HG02970 (cell line): ENCODE measurements around the gene SYT2.
"Not testable (repeated sequence)": the region's sequence is repeated elsewhere in the genome, so short reads cannot be mapped to it uniquely, and the experiment has no call there.

Experiments used
- ATAC-seq: cut with Tn5 transposase; IDR thresholded peaks from one replicate; pipeline ENCODE4 v1.9.1; 2021; ENCODE audit warnings: mild to moderate bottlenecking, moderate library complexity, moderate number of reproducible peaks; ENCODE audit not compliant: unreplicated experiment, low FRiP score

The SYT2 gene

GRCh38 chr1:202648605-202649226, 61.5 kb downstream of the SYT2 start:
- no peak for ATAC-seq

- no peak for ATAC-seq
Measured at GRCh38 chr1:202645097-202645476, 65.2 kb downstream of the SYT2 start.

- ATAC-seq, result no peak
Measured at GRCh38 chr1:202644219-202645096, 65.8 kb downstream of the SYT2 start.

- ATAC-seq, result no peak
Measured at GRCh38 chr1:202643397-202644218, 66.6 kb downstream of the SYT2 start.

GRCh38 chr1:202642619-202643291, 67.5 kb downstream of the SYT2 start:
- no peak for ATAC-seq

- no peak for ATAC-seq
Measured at GRCh38 chr1:202642212-202642611, 68.0 kb downstream of the SYT2 start.

GRCh38 chr1:202639500-202639899, 70.8 kb downstream of the SYT2 start:
- no peak for ATAC-seq

GRCh38 chr1:202638701-202639305, 71.5 kb downstream of the SYT2 start:
- not testable (repeated sequence) for ATAC-seq

- no peak for ATAC-seq
Measured at GRCh38 chr1:202638019-202638700, 72.1 kb downstream of the SYT2 start.

- ATAC-seq, result not testable (repeated sequence)
Measured at GRCh38 chr1:202637321-202638018, 72.8 kb downstream of the SYT2 start.

- ATAC-seq, result not testable (repeated sequence)
Measured at GRCh38 chr1:202636171-202636570, 74.1 kb downstream of the SYT2 start.

- no peak for ATAC-seq
Measured at GRCh38 chr1:202632241-202632640, 78.0 kb downstream of the SYT2 start.

- ATAC-seq, result no peak
Measured at GRCh38 chr1:202631076-202631923, 79.0 kb downstream of the SYT2 start.

- no peak for ATAC-seq
Measured at GRCh38 chr1:202630541-202630940, 79.7 kb downstream of the SYT2 start.

GRCh38 chr1:202630096-202630495, 80.2 kb downstream of the SYT2 start:
- ATAC-seq, result not testable (repeated sequence)

GRCh38 chr1:202629257-202629811, 80.9 kb downstream of the SYT2 start:
- ATAC-seq, result not testable (repeated sequence)

- no peak for ATAC-seq
Measured at GRCh38 chr1:202628646-202629215, 81.5 kb downstream of the SYT2 start.
